ENCODE results near the gene KCNH8.

DNA sequence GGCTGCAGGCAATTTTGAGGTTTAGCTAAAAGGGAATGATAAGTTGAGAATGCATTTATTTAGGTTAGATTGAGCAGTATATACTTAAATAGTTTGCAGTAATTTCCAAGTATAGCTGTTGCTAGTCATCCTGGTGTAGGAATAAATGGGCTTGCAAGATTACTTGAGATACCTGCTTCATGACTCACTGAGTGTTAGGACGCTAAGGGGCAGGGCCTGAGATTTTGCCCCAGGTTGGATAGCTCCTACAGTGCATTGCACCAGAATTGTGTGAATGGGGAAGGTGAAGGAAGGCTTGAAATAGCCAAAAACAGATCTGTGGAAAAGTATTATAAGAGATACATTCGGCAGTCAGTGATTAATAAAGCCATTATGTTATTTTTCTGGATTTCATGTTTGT lies 72.8 kb downstream of the KCNH8 start:
- no peak for TF ChIP-seq CTCF (IDR thresholded peaks at IDR 0.05)
- no peak for TF ChIP-seq POLR2A (IDR thresholded peaks at IDR 0.05)

Measured in prostate gland (tissue), 2 donors.